NOMO-1 (cell line): Measurements from ENCODE around the gene NTF4.

Source experiments
- DNase-seq, 2 experiments: peaks; one replicate each; lab custom pipeline; 2025; ENCODE audit not compliant: unreplicated experiment in 2 of 2; lab: John Stamatoyannopoulos, UW

Gene NTF4

DNA sequence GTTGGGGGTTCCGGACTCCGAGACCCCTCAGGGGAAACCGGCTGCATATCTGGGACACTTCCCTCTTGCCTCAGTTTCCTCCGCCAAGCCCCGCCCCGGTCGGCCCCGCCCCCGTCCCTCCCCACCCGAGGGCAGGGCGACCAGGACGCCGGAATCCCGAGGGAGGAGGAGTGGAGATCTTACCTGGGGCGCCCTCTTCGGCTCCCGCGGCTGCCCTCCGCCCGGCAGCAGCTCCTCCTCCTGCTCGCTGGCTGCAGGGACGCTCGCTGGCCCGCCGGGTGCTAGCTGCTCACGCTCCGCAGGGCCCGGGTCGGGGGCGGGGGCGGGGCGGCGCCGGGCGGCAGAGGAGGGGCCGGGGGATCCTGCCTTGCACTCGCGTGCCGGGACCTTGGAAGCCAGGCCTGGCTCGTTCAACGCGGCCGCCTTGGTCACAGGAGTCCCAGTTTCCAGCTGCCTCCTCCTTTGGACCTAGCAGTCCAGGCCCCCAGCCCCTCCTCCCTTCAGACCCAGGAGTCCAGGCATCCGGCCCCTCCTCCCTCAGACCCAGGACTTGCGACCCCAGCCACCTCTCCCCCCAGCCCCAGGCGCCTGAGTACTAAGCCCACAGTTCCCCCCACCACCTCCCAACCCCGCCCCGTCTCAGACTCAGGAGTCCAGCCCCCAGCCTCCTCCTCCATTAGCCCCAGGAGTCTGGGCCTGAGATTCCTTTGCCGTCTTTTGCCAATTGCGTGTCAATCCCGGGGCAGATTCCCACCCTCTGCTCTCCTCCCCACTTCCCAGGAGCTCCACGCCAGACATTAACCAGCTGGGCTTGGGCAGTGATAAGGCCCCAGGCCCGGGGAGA, at the start of gene NTF4:
Gene NTF4 (minus strand): TSS at position 51 of the 844 bp plus-strand sequence. CDS start 2,821 bp downstream, outside the sequence.
- DNase-seq, result no peak

- peak; percentile 38 to 78 for DNase-seq
These were observed 49.4 kb upstream of the NTF4 start, which contains the start of gene LIN7B for GRCh38 chr19:49113762-49114629. Gene LIN7B, plus strand, starts transcription at chr19:49114370. Its CDS starts 35 bp downstream, at chr19:49114405.

GRCh38 chr19:49111218-49111998, 46.8 kb upstream of the NTF4 start:
- DNase-seq, result no peak

- no peak for DNase-seq
These were observed 45.9 kb upstream of the NTF4 start for GRCh38 chr19:49110567-49110966.

GRCh38 chr19:49109569-49110233, 45.1 kb upstream of the NTF4 start:
- no peak for DNase-seq

DNA sequence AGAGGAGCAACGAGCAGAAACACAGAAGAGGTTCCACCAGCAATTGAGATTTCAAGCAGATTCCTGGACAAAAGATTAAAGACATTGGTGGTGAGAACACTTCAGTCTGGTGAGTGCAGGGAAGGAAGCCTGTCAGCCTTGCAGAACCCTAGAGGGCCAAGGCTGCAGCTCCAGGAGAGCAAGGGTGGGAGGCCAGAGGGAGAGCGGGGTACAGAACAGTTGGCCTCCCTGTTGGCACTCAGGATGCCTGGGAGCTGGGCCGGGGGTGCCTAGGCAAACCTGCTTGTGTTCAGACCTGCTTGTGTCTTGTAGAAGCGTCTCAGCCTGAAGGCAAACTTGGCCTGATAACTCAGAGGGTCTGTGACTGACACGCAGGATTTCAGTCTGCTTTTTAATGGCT, 44.4 kb upstream of the NTF4 start:
- DNase-seq, result no peak

DNA sequence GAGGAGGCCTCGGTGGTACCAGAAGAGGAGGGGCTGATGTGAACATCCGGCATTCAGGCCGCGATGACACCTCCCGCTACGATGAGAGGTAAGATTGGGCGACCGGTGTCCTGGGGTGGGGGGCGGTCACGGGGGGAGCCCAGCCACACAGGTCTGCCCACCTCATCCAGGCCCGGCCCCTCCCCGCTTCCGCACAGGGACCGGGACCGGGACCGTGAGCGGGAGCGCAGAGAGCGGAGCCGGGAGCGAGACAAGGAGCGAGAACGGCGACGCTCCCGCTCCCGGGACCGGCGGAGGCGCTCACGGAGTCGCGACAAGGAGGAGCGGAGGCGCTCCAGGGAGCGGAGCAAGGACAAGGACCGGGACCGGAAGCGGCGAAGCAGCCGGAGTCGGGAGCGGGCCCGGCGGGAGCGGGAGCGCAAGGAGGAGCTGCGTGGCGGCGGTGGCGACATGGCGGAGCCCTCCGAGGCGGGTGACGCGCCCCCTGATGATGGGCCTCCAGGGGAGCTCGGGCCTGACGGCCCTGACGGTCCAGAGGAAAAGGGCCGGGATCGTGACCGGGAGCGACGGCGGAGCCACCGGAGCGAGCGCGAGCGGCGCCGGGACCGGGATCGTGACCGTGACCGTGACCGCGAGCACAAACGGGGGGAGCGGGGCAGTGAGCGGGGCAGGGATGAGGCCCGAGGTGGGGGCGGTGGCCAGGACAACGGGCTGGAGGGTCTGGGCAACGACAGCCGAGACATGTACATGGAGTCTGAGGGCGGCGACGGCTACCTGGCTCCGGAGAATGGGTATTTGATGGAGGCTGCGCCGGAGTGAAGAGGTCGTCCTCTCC, 43.2 kb upstream of the NTF4 start:
- DNase-seq, result no peak

GRCh38 chr19:49106648-49107135, 42.1 kb upstream of the NTF4 start:
- DNase-seq, result peak; percentile 21 to 27

DNA sequence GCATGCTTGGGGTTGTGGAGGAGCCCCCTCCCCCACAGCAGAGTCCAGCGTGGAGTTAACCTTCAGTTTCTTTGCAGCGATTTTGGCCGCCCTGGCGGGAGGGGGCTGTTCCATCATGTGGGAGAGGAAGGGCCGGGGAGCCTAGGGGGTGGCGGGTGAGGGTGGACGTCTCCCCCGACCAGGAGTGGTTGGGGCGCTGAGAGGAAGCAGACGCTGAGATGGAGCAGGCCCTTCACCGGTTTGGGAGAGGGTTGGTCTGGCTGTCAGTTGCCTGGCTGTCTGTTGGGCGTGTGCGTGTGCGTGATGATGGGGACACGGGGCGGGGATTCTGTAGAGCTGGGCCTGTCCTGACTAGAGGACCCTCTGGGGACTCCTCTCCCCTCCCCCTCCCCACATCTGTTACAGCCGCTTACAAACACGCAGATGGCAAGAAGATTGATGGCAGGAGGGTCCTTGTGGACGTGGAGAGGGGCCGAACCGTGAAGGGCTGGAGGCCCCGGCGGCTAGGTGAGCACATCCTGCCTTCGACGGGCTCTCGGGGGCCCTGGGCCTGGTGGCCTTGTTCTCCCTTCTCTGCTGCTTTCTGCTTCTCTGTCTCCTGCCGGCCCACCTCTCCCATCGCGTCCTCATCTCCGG, 39.7 kb upstream of the NTF4 start:
- no peak for DNase-seq

GRCh38 chr19:49103331-49104085, 38.9 kb upstream of the NTF4 start:
- DNase-seq, result no peak

DNA sequence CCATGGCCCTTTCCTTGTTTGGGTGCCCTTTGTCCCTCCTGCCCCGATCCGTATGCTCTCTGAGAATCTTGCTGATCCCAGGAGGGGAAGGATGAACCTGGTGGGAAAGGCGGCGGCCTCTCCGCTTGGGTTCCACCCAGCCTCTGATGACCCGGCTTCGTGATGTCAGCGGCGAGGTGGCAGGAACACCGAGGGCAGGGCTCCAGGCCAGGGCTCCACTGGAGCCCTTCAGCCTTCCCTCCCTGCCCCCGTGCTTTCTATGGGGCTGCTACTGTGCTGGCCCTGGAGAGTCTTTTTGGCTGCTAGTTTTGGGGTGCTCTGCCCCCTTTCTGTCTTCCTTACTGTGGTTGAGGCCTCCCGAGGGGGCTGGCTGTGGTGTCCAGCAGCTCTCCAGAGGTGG, 37.7 kb upstream of the NTF4 start:
- DNase-seq, result no peak

GRCh38 chr19:49101160-49101559, 36.5 kb upstream of the NTF4 start:
- no peak for DNase-seq

DNA sequence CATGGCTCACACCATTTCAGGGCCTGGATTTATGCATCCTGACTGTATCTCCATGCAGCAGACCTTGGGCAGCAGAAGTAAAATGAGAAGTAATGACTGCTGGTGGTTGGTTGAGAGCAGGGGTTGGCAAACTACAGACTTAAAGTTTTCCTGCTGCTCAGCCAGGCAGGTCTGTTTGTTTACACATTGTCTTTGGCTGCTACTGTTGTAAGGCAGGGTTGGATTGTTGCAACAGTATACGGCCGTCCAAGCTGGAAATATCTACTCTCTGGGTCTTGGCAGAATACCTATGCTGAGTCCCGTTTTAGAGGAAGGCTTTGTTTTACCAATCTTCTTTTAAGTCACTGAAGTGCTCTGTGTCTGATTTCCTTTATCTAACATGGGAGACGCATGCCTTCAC, 34.2 kb upstream of the NTF4 start:
- no peak for DNase-seq

DNA sequence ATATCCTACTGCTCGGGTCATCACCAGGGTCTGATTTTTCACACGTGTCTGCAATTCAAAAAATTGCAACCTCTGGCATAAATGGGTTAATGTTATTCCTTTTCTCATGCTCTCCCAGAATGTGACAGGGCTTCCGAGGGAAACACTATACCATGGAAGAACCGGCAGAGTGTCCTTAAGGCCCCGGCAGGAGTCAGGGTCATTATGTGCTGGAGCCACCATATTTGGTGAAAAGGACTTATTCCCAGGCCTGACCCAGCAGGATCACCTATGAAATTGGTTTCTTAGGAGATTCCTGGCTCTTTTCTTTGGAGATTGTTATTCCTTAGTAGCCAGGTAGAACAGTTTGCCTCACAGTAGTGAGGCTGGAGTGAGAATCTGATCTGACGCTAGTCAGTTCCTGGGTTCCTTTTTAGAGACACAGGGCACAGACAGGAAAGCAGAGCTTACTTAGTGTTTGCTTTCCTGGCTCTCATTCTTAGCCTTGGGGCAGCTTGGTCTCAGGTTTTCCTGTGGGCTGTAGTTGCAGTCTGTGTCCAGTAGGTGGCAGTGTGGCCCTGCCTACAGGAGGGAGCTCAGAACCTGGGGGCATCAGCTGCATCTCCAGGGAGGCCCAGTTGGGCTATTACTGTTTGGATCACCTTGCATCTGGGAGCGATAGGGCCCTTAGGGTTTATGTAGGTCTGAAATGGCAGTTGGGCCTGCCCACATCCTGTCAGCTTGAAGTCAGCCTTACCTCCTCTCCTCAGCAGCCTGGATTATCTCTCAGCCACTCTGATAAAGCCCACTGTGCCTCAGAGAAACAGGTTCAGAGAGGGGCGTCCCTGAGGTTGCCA, 33.1 kb upstream of the NTF4 start:
- DNase-seq, result peak; percentile 56 to 66

DNA sequence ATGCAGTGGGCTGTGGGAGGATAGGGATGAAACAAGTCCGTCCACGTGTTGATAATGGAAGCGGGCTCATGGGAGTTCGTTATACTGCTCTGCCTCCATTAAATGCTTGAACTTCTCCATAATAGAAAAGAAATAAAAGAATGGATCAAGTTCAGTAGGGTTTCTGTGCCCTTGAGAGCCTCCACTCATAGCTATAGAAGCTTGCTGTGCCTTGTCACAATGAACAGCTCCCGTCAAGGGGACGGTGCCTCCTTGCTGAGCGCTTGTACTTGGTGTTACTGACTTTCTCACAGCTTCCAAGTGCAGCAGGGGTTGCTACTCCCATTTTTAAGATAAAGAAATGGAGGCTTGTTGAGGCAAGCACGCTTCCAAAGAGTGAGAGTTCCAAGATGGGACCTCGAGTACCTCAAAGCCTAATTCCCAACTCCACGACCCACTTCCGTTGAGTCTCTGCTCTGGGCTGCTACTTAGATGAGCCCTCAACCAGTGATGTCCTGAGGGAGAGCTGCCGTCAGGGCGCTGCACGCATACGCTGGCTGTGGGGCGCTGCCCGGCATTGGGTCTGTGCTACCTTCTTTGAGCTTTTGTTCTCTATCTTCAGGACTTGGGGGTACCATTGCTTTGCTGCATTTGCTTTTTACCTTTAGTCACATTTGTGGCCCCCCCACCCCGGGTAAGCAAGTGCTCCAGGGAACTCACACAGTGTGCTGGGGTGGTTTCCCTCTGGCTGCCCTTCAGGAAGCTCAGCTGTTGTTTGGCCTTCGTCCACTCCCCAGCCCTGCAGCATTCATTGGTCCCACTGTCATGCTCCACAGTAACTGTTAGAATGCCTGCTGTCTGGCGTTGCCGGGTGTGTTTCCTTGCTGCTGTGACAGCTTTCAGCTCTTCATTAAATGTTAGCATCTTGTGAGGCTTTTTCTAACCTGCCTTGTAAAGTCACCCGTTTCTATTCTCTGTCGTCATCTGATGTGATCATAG, 30.2 kb upstream of the NTF4 start:
- no peak for DNase-seq

- no peak for DNase-seq
These were observed 28.1 kb upstream of the NTF4 start for GRCh38 chr19:49092686-49093085.
